Measurements from ENCODE around the gene TNFRSF14. TPM values are rescaled to one million over a fixed set of nuclear protein-coding genes. Genes with fewer than 3 reads are reported as not detected.

TNFRSF14 gene
- total RNA-seq, 1 experiment from 2014 or later = 24.4 TPM

DNA sequence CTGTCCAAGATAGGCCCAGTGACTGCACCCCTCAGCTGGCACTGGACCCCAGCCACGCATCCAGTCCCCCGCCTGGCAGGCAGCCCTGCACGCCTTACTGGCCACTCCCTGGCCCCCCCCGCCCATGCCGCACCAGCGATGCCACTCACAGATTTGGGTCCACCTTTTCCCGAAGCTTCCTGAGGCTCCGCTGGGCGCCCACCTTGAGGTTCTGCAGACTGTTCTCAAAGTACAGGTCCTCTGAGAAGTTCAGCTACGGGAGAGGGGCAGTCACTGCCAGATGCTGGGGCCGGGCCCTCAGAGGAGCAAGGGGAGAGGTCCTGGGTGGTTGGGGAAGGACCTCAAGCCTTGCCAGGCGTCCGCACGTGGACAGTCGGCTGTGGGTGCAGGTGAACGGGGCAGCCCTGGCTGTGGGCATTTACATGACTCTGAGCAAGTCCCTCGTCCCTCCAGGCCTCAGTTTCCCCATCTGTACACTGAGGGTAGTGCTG is 38.5 kb downstream of the TNFRSF14 start:
- CTCF ChIA-PET = no interaction called here
- Mint-ChIP-seq H3K36me3 (ENCODE audit: insufficient read depth, unreplicated experiment) (peaks cover 17% of the 10 kb centered on the region), H3K9me3 (ENCODE audit: low read depth, unreplicated experiment) (no peaks in the 10 kb centered on the region), H3K27ac (ENCODE audit: unreplicated experiment) (no peak overlapping the region), H3K4me3 (ENCODE audit: low read depth, unreplicated experiment) (no peak overlapping the region), H3K4me1 (ENCODE audit: low read depth, unreplicated experiment) (peaks cover 17% of the 10 kb centered on the region), H3K27me3 (ENCODE audit: unreplicated experiment) (peaks cover 19% of the 10 kb centered on the region)
- TF ChIP-seq, protein P1, sequence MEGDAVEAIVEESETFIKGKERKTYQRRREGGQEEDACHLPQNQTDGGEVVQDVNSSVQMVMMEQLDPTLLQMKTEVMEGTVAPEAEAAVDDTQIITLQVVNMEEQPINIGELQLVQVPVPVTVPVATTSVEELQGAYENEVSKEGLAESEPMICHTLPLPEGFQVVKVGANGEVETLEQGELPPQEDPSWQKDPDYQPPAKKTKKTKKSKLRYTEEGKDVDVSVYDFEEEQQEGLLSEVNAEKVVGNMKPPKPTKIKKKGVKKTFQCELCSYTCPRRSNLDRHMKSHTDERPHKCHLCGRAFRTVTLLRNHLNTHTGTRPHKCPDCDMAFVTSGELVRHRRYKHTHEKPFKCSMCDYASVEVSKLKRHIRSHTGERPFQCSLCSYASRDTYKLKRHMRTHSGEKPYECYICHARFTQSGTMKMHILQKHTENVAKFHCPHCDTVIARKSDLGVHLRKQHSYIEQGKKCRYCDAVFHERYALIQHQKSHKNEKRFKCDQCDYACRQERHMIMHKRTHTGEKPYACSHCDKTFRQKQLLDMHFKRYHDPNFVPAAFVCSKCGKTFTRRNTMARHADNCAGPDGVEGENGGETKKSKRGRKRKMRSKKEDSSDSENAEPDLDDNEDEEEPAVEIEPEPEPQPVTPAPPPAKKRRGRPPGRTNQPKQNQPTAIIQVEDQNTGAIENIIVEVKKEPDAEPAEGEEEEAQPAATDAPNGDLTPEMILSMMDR (IDR thresholded peaks at IDR 0.05; ENCODE audit: unreplicated experiment) = no peak
- BruUV-seq (replicated peaks) = no TSS peak
- intact Hi-C loops (cut with micrococcal nuclease; ENCODE audit: unreplicated experiment) = no loop called here
- DNase-seq = no peak

DNA sequence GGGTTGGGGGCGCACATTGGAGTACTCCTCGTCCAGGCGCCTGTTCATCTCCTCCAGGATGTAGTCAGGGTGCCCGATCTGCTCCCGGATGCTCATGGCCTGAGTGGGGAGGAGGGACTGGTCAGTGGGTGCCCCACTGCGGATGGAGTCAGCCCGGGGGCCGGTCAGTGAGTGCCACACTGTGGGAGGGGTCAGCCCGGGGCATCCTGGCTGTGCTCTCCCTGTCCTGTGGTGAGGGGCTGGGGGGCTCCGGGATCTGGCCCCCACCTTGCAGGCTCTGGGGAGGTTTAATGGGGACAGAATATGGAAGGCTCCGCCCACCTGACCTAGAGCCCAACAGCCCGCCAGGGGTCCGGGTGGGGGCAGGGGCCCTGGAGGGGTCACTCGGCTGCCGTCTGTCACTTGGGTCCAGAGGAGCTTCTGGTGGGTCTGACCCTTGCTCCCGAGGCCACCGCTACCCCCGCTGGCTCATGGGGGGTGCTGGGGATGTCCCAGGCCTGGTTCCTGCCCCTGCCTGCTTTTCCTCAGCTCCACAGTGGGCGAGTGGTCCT is 39.2 kb downstream of the TNFRSF14 start:
- Mint-ChIP-seq H3K9me3 (ENCODE audit: low read depth, unreplicated experiment) (no peaks in the 10 kb centered on the region), H3K36me3 (ENCODE audit: insufficient read depth, unreplicated experiment) (peaks cover 12% of the 10 kb centered on the region), H3K27me3 (ENCODE audit: unreplicated experiment) (peaks cover 19% of the 10 kb centered on the region), H3K4me1 (ENCODE audit: low read depth, unreplicated experiment) (peaks cover 17% of the 10 kb centered on the region), H3K4me3 (ENCODE audit: low read depth, unreplicated experiment) (no peak overlapping the region), H3K27ac (ENCODE audit: unreplicated experiment) (no peak overlapping the region)
- CTCF ChIA-PET = no interaction called here
- TF ChIP-seq, protein P1 (IDR thresholded peaks at IDR 0.05; ENCODE audit: unreplicated experiment) = no peak
- no peak for DNase-seq
- BruUV-seq (replicated peaks) = no TSS peak
- intact Hi-C loops (cut with micrococcal nuclease; ENCODE audit: unreplicated experiment) = no loop called here

DNA sequence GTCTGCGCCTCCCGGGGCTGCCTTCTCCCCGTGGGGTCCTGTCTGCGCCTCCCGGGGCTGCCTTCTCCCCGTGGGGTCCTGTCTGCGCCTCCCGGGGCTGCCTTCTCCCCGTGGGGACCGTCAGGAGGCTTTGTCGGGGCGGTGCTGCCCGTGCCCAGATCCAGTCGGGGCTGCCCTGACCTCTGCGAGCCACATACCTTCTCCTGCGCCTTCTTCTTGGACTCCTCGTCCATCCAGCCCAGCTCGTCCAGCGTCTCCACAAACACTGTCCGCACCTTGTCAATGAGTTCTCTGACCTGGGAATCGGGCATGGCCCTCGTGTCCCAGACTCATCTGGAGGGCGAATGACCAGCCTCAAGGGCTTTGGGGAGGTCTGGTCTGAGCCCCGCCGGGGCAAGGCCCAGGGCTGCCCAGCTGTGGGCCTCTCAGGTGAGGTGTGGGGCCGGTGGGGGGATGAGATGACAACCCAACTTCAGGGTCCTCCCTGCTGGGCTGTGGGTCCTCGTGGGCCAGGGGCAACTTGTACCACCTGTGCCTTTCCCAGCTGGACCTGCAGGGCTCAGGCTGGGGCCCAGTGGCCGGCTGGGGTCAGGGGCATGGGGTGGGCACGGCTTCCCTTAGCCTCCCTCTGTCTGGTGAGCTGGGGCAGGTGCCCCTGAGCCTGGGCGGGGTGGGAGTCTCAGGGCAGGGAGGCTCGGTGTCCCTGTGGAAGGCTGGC is 39.8 kb downstream of the TNFRSF14 start:
- H3K4me3 Mint-ChIP-seq (ENCODE audit: low read depth, unreplicated experiment) = no peak overlapping the region
- DNase-seq = no peak
- intact Hi-C loops (cut with micrococcal nuclease; ENCODE audit: unreplicated experiment) = no loop called here
- peaks cover 17% of the 10 kb centered on the region for H3K4me1 Mint-ChIP-seq (ENCODE audit: low read depth, unreplicated experiment)
- TF ChIP-seq, protein P1 (IDR thresholded peaks at IDR 0.05; ENCODE audit: unreplicated experiment) = no peak
- H3K27ac Mint-ChIP-seq (ENCODE audit: unreplicated experiment) = no peak overlapping the region
- BruUV-seq (replicated peaks) = no TSS peak
- H3K9me3 Mint-ChIP-seq (ENCODE audit: low read depth, unreplicated experiment) = no peaks in the 10 kb centered on the region
- CTCF ChIA-PET = no interaction called here
- H3K36me3 Mint-ChIP-seq (ENCODE audit: insufficient read depth, unreplicated experiment) = peaks cover 12% of the 10 kb centered on the region
- peaks cover 22% of the 10 kb centered on the region for H3K27me3 Mint-ChIP-seq (ENCODE audit: unreplicated experiment)

DNA sequence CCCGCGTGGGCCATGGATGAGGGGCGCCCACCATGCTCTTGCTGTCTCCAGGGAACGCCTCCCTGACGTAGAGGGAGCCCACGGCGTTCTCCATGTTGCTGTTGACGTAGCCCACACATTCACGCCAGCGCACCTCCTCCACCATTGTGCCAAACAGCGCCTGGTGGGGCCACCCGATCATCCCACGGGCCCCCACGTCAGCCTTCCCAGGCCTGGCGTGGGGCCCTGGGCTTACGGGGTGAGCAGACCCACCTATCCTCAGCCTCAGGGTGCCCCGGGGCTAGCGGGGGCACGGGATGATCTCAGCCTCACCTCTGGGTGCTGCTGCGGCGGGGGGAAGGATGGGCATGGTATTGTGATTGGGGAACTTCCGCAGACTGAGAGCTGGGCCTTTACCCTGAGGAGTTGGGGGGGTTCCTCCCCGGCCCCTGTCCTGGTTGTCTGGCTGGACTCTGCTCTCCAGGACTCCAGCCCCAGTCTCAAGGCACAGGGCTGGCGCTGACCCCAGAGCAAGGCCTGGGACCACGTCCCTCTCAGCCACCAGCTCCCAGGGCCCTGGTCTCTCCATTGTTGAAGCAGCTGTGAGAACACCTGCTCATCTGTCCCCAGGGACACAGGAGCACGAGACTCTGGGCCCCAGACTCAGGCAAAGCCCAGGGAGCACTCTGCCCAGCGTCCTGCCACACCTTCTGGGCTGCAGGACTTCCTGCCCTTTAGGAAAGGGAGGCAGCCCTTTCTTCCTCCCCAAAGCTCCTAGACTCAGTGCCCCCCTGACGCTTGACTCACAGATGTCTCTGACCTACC is 40.6 kb downstream of the TNFRSF14 start:
- peaks cover 17% of the 10 kb centered on the region for H3K4me1 Mint-ChIP-seq (ENCODE audit: low read depth, unreplicated experiment)
- CTCF ChIA-PET = no interaction called here
- intact Hi-C loops (cut with micrococcal nuclease; ENCODE audit: unreplicated experiment) = no loop called here
- TF ChIP-seq, protein P1 (IDR thresholded peaks at IDR 0.05; ENCODE audit: unreplicated experiment) = no peak
- no peak overlapping the region for H3K27ac Mint-ChIP-seq (ENCODE audit: unreplicated experiment)
- no peaks in the 10 kb centered on the region for H3K9me3 Mint-ChIP-seq (ENCODE audit: low read depth, unreplicated experiment)
- no peak overlapping the region for H3K4me3 Mint-ChIP-seq (ENCODE audit: low read depth, unreplicated experiment)
- BruUV-seq (replicated peaks) = no TSS peak
- peaks cover 30% of the 10 kb centered on the region for H3K27me3 Mint-ChIP-seq (ENCODE audit: unreplicated experiment)
- no peak for DNase-seq
- H3K36me3 Mint-ChIP-seq (ENCODE audit: insufficient read depth, unreplicated experiment) = peaks cover 10% of the 10 kb centered on the region

All from Calu3 (cell line).